WI38 (cell line): ENCODE results near the gene RGS13.

ENCODE experiments used
- H3K4me3 ChIP-seq: 2 replicates; pipeline ENCODE4 v1.5.1; 2011; ENCODE audit warnings: low read depth, mild to moderate bottlenecking, control low read depth, low read length
- TF ChIP-seq, protein P1 (sequence below): IDR thresholded peaks from 2 replicates; pipeline ENCODE4 v1.5.1; 2012; ENCODE audit warnings: low read depth, mild to moderate bottlenecking, control low read depth, low read length

RGS13 gene

DNA sequence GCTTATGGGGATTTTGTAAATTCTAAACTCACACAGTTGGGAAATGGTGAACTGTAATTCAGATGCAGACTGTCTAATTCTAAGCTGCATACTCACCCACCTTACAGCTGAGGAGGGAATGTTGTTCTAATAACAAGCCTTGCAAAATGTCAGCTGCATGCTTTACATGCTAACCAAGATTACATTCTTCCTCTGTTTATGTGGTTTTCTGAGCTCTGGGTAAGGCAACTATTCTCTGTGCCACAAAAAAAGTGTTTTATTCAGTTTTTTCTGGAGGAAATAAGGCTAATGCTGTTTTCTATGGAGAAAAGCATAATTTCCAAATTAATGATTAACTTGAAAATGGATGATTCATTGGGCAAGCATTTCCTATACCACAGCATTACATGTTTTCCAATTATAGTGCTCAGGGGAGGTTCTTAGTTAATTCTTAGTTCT lies 64.9 kb downstream of the RGS13 start:
- H3K4me3 ChIP-seq = no peak overlapping the region
- TF ChIP-seq, protein P1, sequence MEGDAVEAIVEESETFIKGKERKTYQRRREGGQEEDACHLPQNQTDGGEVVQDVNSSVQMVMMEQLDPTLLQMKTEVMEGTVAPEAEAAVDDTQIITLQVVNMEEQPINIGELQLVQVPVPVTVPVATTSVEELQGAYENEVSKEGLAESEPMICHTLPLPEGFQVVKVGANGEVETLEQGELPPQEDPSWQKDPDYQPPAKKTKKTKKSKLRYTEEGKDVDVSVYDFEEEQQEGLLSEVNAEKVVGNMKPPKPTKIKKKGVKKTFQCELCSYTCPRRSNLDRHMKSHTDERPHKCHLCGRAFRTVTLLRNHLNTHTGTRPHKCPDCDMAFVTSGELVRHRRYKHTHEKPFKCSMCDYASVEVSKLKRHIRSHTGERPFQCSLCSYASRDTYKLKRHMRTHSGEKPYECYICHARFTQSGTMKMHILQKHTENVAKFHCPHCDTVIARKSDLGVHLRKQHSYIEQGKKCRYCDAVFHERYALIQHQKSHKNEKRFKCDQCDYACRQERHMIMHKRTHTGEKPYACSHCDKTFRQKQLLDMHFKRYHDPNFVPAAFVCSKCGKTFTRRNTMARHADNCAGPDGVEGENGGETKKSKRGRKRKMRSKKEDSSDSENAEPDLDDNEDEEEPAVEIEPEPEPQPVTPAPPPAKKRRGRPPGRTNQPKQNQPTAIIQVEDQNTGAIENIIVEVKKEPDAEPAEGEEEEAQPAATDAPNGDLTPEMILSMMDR = no peak

DNA sequence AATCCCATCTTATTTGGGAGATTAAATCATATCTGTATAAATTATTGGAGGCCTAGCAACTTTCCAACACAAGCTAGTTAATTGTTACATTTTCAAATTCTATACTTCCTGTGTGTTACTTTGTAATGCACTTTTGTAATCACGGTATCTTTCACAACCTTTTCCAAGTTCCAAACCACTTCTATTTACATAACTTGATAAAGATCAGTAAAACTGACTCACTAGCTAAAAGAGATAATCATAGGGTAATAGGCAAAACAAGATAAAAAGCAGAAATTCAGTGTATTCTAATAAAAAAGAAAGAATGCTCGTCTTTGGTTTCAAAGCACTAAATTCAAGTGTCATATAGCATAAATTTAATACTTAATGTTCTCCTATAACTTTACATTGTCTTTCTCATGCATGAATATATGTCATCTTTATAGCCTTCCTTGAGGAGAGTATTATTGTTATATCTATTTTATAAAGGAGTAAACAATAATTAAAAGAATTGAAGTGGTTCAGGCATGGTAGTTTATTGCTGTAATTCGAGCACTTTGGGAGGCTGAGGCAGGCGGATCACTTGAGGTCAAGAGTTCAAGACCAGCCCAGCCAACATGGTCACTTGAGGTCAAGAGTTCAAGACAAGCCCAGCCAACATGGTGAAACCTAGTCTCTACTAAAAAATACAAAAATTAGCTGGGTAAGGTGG lies 66.4 kb downstream of the RGS13 start:
- TF ChIP-seq, protein P1 = no peak
- H3K4me3 ChIP-seq = no peak overlapping the region

DNA sequence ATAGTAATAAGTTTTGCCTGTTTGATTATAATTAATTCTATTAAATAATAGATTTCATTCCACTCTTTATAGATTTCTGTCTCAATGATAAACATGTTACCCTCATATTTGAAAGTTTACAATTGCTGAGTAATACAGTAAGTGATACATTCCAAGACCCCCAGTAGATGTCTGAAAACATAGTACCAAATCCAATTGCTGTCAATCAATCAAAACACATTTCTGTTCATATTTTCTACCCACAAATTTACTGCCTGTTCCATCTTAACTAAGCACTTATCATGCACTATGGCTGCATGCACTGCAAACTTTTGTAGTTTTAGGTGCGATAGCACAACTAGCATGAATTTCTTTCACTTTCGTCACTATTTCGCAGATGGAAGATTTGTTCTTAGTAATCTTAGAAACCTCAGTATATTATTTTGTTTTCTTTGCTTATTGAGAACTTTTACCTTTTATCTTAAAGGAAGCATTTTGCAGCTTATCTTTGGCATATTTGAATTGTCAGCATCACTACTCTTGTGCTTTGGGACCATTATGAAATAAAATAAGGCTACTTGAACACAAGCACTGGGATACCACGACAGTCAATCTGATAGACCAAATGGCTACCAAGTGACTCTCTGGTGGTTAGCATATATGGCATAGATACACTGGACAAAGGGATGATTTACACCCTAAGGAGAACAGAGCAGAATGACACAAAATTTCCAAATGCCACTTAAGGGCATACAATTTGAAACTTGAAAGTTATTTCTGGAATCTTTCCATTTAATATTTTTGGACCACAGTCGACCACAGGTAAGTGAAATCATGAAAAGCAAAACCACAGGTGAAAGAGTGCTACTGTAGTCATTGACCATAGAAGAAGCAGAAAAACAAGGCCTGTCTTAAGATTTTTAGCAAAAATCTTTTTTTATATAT lies 67.6 kb downstream of the RGS13 start:
- H3K4me3 ChIP-seq = no peak overlapping the region
- TF ChIP-seq, protein P1 = no peak

DNA sequence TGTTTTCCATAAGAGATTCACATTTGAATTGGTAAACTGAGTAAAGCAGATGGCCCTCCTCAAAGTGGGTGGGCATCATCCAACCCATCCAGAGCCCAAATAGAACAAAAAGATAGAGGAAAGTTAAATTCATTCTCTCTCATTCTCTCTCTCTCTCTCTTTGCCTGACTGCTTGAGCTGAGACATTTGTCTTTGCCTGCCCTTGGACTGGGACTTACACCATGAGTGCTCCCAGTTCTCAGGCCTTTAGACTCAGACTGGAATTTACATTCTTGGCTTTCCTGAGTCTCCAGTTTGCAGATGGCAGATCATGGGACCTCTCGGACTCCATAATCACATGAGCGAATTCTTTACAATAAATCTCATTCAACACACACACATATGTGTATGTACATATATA lies 69.6 kb downstream of the RGS13 start:
- H3K4me3 ChIP-seq = no peak overlapping the region
- TF ChIP-seq, protein P1 = no peak

DNA sequence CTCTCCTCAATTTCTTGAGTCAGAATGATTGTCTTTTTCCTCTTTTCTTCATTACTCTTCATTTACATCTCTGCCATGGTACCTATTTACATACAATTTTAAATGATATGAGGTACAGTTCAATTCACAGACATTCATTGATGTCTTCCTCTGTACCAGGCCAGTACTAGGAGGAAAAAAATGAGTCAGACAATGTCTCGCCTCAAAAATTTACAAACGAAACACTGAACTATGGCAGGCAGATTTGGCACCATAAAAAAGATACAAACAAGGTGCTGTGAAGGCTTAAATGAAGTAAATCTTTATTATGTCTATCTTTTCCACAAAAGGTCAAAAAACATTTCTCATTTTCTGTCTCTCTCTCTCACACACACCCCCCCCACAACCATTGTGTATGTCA lies 71.0 kb downstream of the RGS13 start:
- H3K4me3 ChIP-seq = no peak overlapping the region
- TF ChIP-seq, protein P1 = no peak

DNA sequence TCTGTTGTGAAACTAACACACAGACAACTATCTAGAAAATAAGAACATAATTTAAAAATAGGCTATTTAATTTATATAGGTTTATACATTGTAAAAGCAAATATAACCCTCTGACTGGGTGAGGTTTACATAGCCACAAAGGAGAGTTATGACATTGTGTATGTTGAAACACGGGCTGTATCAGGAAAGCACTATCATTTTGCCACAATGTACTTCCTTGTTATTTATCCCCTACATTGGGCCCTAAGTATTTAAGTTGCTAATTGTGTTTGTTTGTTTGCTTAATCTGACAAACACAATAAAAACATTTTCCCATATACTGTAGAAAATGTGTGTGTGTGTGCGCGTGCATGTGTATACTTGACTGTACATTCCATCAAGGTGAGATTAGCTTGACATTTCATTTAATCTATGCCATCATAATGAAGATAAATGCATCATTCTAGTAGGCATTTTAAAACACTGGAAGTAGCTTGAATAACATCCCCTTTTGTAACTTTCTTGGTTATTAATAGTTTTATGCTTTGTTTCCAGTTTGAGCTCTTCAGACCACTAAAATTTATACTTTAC lies 72.1 kb downstream of the RGS13 start:
- TF ChIP-seq, protein P1 = no peak
- no peak overlapping the region for H3K4me3 ChIP-seq
